ENCODE results near the gene EEF1E1. TPM values are rescaled to one million over a fixed set of nuclear protein-coding genes. Genes with fewer than 3 reads are reported as not detected.
A peak's percentile ranks its signal among the peaks of the same experiment; 100 is the strongest.

Gene EEF1E1
- total RNA-seq (2014; rRNA removed; shearing (Covaris generic)): 64.3 and 72.5 TPM in 2 replicates

GRCh38 chr6:8102122-8102958, at the start of gene EEF1E1:
TSS of gene EEF1E1 (minus strand) at chr6:8102548. CDS start at chr6:8102521, 27 bp downstream.
- no peaks in the 10 kb centered on the region; the same call in 1 of the 2 replicates for H3K36me3 ChIP-seq
- no peaks in the 10 kb centered on the region for H3K27me3 ChIP-seq
- peak within 1 kb of the TSS; percentile 96 for H3K4me3 ChIP-seq
- no peaks in the 10 kb centered on the region for H3K4me1 ChIP-seq
- peak within 1 kb of the TSS; percentile 75 for H3K27ac ChIP-seq
- no peaks in the 10 kb centered on the region for H3K9me3 ChIP-seq (replicated peaks)
- DNase-seq: peak; percentile 91 to 92

GRCh38 chr6:8149350-8149749, 47.0 kb upstream of the EEF1E1 start:
- no peak overlapping the region for H3K4me3 ChIP-seq
- H3K4me1 ChIP-seq: no peaks in the 10 kb centered on the region
- no peak overlapping the region for H3K27ac ChIP-seq
- H3K36me3 ChIP-seq: no peaks in the 10 kb centered on the region
- DNase-seq: no peak
- no peaks in the 10 kb centered on the region for H3K9me3 ChIP-seq (replicated peaks)
- H3K27me3 ChIP-seq: no peaks in the 10 kb centered on the region

- DNase-seq: no peak
- Histone ChIP-seq H3K36me3 (no peaks in the 10 kb centered on the region), H3K4me1 (no peaks in the 10 kb centered on the region), H3K27ac (no peak overlapping the region), H3K9me3 (replicated peaks) (no peaks in the 10 kb centered on the region), H3K27me3 (no peaks in the 10 kb centered on the region), H3K4me3 (no peak overlapping the region)
Measured at GRCh38 chr6:8143945-8144344, 41.6 kb upstream of the EEF1E1 start.

- no peak overlapping the region for H3K4me3 ChIP-seq
- peaks cover 14% of the 10 kb centered on the region for H3K4me1 ChIP-seq
- H3K36me3 ChIP-seq: no peaks in the 10 kb centered on the region
- no peak overlapping the region for H3K27ac ChIP-seq
- DNase-seq: no peak
- H3K9me3 ChIP-seq (replicated peaks): no peaks in the 10 kb centered on the region
- H3K27me3 ChIP-seq: no peaks in the 10 kb centered on the region
Measured at GRCh38 chr6:8139451-8139850, 37.1 kb upstream of the EEF1E1 start.

GRCh38 chr6:8137529-8137939, 35.2 kb upstream of the EEF1E1 start:
- peaks cover 14% of the 10 kb centered on the region for H3K4me1 ChIP-seq
- H3K4me3 ChIP-seq: no peak overlapping the region
- no peaks in the 10 kb centered on the region for H3K36me3 ChIP-seq
- no peaks in the 10 kb centered on the region for H3K9me3 ChIP-seq (replicated peaks)
- no peaks in the 10 kb centered on the region for H3K27me3 ChIP-seq
- no peak for DNase-seq
- H3K27ac ChIP-seq: no peak overlapping the region

GRCh38 chr6:8135276-8135675, 32.9 kb upstream of the EEF1E1 start:
- peak; percentile 64 to 80 for DNase-seq

GRCh38 chr6:8132130-8132529, 29.8 kb upstream of the EEF1E1 start:
- DNase-seq: no peak
- Histone ChIP-seq H3K27me3 (no peaks in the 10 kb centered on the region), H3K4me1 (peaks cover 14% of the 10 kb centered on the region), H3K27ac (no peak overlapping the region), H3K36me3 (no peaks in the 10 kb centered on the region), H3K4me3 (no peak overlapping the region), H3K9me3 (replicated peaks) (no peaks in the 10 kb centered on the region)

More at GRCh38 chr6:8135276-8135675, 32.9 kb upstream of the EEF1E1 start:
- Histone ChIP-seq H3K4me1 (peaks cover 14% of the 10 kb centered on the region), H3K27ac (peak overlapping the region; percentile 79), H3K36me3 (no peaks in the 10 kb centered on the region), H3K27me3 (no peaks in the 10 kb centered on the region), H3K9me3 (replicated peaks) (no peaks in the 10 kb centered on the region), H3K4me3 (no peak overlapping the region)

- Histone ChIP-seq H3K27ac (no peak overlapping the region), H3K4me3 (no peak overlapping the region), H3K27me3 (no peaks in the 10 kb centered on the region), H3K4me1 (peaks cover 13% of the 10 kb centered on the region), H3K9me3 (replicated peaks) (no peaks in the 10 kb centered on the region), H3K36me3 (no peaks in the 10 kb centered on the region)
- peak; percentile 51 to 83 for DNase-seq
Measured at GRCh38 chr6:8131265-8131897, 29.0 kb upstream of the EEF1E1 start.

- H3K36me3 ChIP-seq: no peaks in the 10 kb centered on the region
- H3K4me1 ChIP-seq: peaks cover 6% of the 10 kb centered on the region
- H3K27ac ChIP-seq: no peak overlapping the region
- DNase-seq: no peak
- no peaks in the 10 kb centered on the region for H3K27me3 ChIP-seq
- no peak overlapping the region for H3K4me3 ChIP-seq
- no peaks in the 10 kb centered on the region for H3K9me3 ChIP-seq (replicated peaks)
Measured at GRCh38 chr6:8130399-8130798, 28.1 kb upstream of the EEF1E1 start.

GRCh38 chr6:8123236-8123635, 20.9 kb upstream of the EEF1E1 start:
- no peak overlapping the region for H3K4me3 ChIP-seq
- H3K9me3 ChIP-seq (replicated peaks): no peaks in the 10 kb centered on the region
- no peaks in the 10 kb centered on the region for H3K27me3 ChIP-seq
- H3K27ac ChIP-seq: no peak overlapping the region
- H3K36me3 ChIP-seq: no peaks in the 10 kb centered on the region
- DNase-seq: no peak
- no peaks in the 10 kb centered on the region for H3K4me1 ChIP-seq

- Histone ChIP-seq H3K4me1 (no peaks in the 10 kb centered on the region), H3K36me3 (no peaks in the 10 kb centered on the region), H3K27ac (no peak overlapping the region), H3K9me3 (replicated peaks) (no peaks in the 10 kb centered on the region), H3K27me3 (no peaks in the 10 kb centered on the region), H3K4me3 (no peak overlapping the region)
- no peak for DNase-seq
Measured at GRCh38 chr6:8114956-8115355, 12.6 kb upstream of the EEF1E1 start.

- H3K4me1 ChIP-seq: no peaks in the 10 kb centered on the region; the same call in 1 of the 2 replicates
- H3K9me3 ChIP-seq (replicated peaks): no peaks in the 10 kb centered on the region
- H3K27ac ChIP-seq: no peak overlapping the region
- H3K27me3 ChIP-seq: no peaks in the 10 kb centered on the region
- no peaks in the 10 kb centered on the region for H3K36me3 ChIP-seq
- H3K4me3 ChIP-seq: no peak overlapping the region
- no peak for DNase-seq
Measured at GRCh38 chr6:8113131-8113654, 10.8 kb upstream of the EEF1E1 start.

- Histone ChIP-seq H3K4me3 (no peak overlapping the region), H3K9me3 (replicated peaks) (no peaks in the 10 kb centered on the region), H3K27me3 (no peaks in the 10 kb centered on the region), H3K36me3 (no peaks in the 10 kb centered on the region), H3K4me1 (no peaks in the 10 kb centered on the region; the same call in 1 of the 2 replicates), H3K27ac (no peak overlapping the region)
- no peak for DNase-seq
Measured at GRCh38 chr6:8110725-8111124, 8.4 kb upstream of the EEF1E1 start.

- Histone ChIP-seq H3K4me1 (no peaks in the 10 kb centered on the region; the same call in 1 of the 2 replicates), H3K36me3 (no peaks in the 10 kb centered on the region), H3K9me3 (replicated peaks) (no peaks in the 10 kb centered on the region), H3K27me3 (no peaks in the 10 kb centered on the region), H3K4me3 (no peak overlapping the region), H3K27ac (no peak overlapping the region)
- no peak for DNase-seq
Measured at GRCh38 chr6:8110117-8110721, 7.9 kb upstream of the EEF1E1 start.
